WTC11 (cell line): Measurements from ENCODE around the gene SPTBN4.

ENCODE experiments used
- ARID4B ChIP-seq: sonication (generic); formaldehyde crosslinking; IDR thresholded peaks from 2 replicates; pipeline ENCODE4 v1.8.0; 2023; ENCODE audit warnings: missing genetic modification reagents, mild to moderate bottlenecking, borderline replicate concordance
- CTCF ChIP-seq: fragments of 200-600 bp; IDR thresholded peaks from 2 replicates; pipeline ENCODE4 v1.8.0; 2022; ENCODE audit warnings: antibody characterized with exemption
- NR1H2 ChIP-seq: sonication (generic); formaldehyde crosslinking; IDR thresholded peaks from 2 replicates; pipeline ENCODE4 v1.9.0; 2021; ENCODE audit warnings: mild to moderate bottlenecking, moderate library complexity, missing genetic modification reagents
- PRRX2 ChIP-seq: fragments of 250-450 bp; sonication (Bioruptor Pico); IDR thresholded peaks from 2 replicates; pipeline ENCODE4 v1.8.0; 2021; ENCODE audit warnings: mild to moderate bottlenecking
- ZNF138 ChIP-seq: sonication (generic); formaldehyde crosslinking; conservative IDR thresholded peaks from 2 replicates; pipeline ENCODE4 v1.8.1; 2022; ENCODE audit warnings: mild to moderate bottlenecking, moderate library complexity, missing genetic modification reagents

GRCh38 chr19:40523322-40524047 lies 56.7 kb downstream of the SPTBN4 start:
- TF ChIP-seq NR1H2 (no peak), CTCF (peak; percentile 75), ZNF138 (CRISPR knock-in tag) (no peak), ARID4B (CRISPR knock-in tag) (no peak), PRRX2 (CRISPR knock-in tag) (no peak)
